ENCODE results near the gene SHOX.

GRCh38 chrX:698206-698605, 67.6 kb downstream of the SHOX start:
- TF ChIP-seq, protein P1, sequence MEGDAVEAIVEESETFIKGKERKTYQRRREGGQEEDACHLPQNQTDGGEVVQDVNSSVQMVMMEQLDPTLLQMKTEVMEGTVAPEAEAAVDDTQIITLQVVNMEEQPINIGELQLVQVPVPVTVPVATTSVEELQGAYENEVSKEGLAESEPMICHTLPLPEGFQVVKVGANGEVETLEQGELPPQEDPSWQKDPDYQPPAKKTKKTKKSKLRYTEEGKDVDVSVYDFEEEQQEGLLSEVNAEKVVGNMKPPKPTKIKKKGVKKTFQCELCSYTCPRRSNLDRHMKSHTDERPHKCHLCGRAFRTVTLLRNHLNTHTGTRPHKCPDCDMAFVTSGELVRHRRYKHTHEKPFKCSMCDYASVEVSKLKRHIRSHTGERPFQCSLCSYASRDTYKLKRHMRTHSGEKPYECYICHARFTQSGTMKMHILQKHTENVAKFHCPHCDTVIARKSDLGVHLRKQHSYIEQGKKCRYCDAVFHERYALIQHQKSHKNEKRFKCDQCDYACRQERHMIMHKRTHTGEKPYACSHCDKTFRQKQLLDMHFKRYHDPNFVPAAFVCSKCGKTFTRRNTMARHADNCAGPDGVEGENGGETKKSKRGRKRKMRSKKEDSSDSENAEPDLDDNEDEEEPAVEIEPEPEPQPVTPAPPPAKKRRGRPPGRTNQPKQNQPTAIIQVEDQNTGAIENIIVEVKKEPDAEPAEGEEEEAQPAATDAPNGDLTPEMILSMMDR (conservative IDR thresholded peaks at IDR 0.05 in 1 of 2, IDR thresholded peaks at IDR 0.05 in 1 of 2; ENCODE audit: extremely low read depth in 1 of 2, insufficient read depth in 1 of 2, low read depth in 1 of 2, low read length in 2 of 2): no peak
- no peak for TF ChIP-seq EZH2 (IDR thresholded peaks at IDR 0.05; ENCODE audit: borderline replicate concordance, low read length)
